Measurements from ENCODE around the gene KIAA1671.

DNA sequence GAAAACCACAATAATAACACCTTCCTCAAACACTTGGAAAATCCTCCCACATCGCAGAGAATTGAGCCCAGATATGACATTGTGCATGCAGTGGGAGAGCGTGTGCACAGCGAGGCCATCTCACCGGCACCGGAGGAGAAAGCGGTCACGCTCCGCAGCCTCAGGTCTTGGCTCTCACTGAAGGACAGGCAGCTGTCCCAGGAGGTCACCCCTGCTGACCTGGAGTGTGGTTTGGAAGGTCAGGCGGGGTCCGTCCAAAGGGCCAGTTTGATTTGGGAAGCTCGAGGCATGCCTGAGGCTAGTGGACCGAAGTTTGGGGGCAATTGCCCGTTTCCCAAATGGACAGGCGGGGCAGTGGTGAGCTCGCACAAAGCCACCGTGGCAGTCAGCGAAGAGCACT is 86.7 kb downstream of the KIAA1671 start:
- TF ChIP-seq POLR2AphosphoS5 (IDR thresholded peaks at IDR 0.05; ENCODE audit: low read depth, low read length) (no peak), TAF1 (IDR thresholded peaks at IDR 0.05; ENCODE audit: low read depth, low read length) (no peak), POLR2A (IDR thresholded peaks at IDR 0.05; ENCODE audit: low read depth, low read length) (no peak)

All from GM12891 (cell line).